ENCODE measurements around the gene NKAIN2.

NKAIN2 gene

DNA sequence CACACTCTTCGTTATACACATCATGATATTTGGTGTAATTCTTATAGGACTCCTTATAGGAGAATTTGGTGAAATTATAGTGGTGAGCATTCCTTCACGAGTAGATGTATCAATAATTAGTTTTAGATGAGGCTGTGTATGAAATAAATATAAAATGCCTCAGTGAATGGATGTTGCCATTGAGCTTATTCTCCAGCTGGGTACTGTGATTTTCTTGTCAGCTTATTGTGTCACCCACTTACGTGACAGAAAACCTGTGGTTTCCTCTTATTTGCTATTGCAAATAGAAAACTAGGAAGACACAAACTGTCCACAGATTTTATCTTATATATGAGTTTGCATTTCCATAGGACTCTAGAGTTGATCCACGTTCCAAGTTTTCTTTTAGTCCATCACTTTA, 718.7 kb downstream of the NKAIN2 start:
- H3K27ac ChIP-seq (ENCODE audit: insufficient read depth, low read depth, low read length, poor library complexity, severe bottlenecking), result no peak overlapping the region
- H3K27me3 ChIP-seq (ENCODE audit: control insufficient read depth, insufficient read depth, low read length, poor library complexity, severe bottlenecking), result no peaks in the 10 kb centered on the region
- no peaks in the 10 kb centered on the region for H3K36me3 ChIP-seq (ENCODE audit: control insufficient read depth, insufficient read depth, low read length)
- H3K9me3 ChIP-seq (ENCODE audit: control insufficient read depth, low read length), result no peaks in the 10 kb centered on the region
- WGBS, 2 experiments, result 89 to 96% methylated on average over 2 to 4 of the region's 4 CpGs
- no peak overlapping the region for H3K4me3 ChIP-seq (ENCODE audit: insufficient read depth, low read depth, low read length)
- H3K4me1 ChIP-seq (ENCODE audit: control insufficient read depth, insufficient read depth, low read length), result peaks cover 27% of the 10 kb centered on the region

DNA sequence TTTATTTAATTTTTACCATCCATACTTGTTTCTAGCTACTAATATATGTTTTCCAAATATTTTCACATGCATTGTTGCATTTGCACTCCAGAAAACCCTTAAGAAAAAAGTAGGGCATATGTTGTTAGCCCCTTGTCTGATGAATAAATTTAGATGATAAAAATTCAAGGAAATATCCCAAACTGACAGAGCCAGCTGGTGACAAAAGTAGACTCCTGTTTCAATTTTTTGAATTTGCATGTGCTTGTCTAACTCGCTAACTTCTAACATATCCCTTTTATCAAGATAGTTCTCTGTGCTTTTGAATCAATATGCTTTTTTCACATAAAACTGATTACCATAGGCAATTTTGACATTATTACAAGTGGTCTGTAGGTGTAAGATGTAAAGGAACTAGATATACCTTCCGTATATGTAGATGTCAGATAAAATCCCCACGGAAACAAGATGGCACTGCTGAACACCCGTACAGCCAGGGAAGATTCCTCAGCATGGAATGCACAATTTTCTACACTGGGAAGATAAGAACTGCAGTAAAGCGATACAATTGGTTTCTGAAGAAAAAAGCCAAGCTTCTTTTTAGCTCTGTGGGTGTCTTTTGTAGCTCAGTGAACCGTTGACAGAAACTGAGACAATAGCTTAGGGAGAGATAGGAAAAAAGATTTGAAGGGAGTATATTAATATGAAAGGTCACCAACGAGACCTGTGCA, 721.0 kb downstream of the NKAIN2 start:
- Histone ChIP-seq H3K4me3 (ENCODE audit: insufficient read depth, low read depth, low read length) (no peak overlapping the region), H3K4me1 (ENCODE audit: control insufficient read depth, insufficient read depth, low read length) (peaks cover 23% of the 10 kb centered on the region), H3K27me3 (ENCODE audit: control insufficient read depth, insufficient read depth, low read length, poor library complexity, severe bottlenecking) (no peaks in the 10 kb centered on the region), H3K27ac (ENCODE audit: insufficient read depth, low read depth, low read length, poor library complexity, severe bottlenecking) (no peak overlapping the region), H3K9me3 (ENCODE audit: control insufficient read depth, low read length) (no peaks in the 10 kb centered on the region), H3K36me3 (ENCODE audit: control insufficient read depth, insufficient read depth, low read length) (no peaks in the 10 kb centered on the region)
- WGBS, 2 experiments, result 52 to 56% methylated on average over 7 of the region's 7 CpGs

DNA sequence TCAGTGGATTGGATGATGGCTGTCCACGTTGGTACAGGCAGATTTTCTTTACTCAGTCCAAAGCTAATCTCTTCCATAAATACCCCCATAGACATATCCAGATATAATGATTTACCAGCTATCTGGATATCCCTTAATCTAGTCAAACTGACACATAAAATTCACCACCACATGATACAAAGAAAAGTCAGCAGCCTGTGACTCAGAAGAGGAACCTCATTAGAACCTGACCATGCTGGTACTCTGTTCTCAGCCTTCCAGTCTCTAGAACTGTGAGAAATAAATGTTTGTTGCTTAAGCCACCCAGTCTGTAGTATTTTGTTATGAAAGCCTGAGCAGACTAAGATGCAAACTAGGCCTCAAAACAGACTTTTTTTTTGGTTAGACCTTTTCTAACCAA, 727.3 kb downstream of the NKAIN2 start:
- no peak overlapping the region for H3K27ac ChIP-seq (ENCODE audit: insufficient read depth, low read depth, low read length, poor library complexity, severe bottlenecking)
- 92 to 94% methylated on average over 1 of the region's 1 CpG for WGBS, 2 experiments
- no peaks in the 10 kb centered on the region for H3K36me3 ChIP-seq (ENCODE audit: control insufficient read depth, insufficient read depth, low read length)
- H3K4me3 ChIP-seq (ENCODE audit: insufficient read depth, low read depth, low read length), result no peak overlapping the region
- H3K27me3 ChIP-seq (ENCODE audit: control insufficient read depth, insufficient read depth, low read length, poor library complexity, severe bottlenecking), result no peaks in the 10 kb centered on the region
- H3K4me1 ChIP-seq (ENCODE audit: control insufficient read depth, insufficient read depth, low read length), result no peaks in the 10 kb centered on the region
- no peaks in the 10 kb centered on the region for H3K9me3 ChIP-seq (ENCODE audit: control insufficient read depth, low read length)

- Histone ChIP-seq H3K27ac (ENCODE audit: insufficient read depth, low read depth, low read length, poor library complexity, severe bottlenecking) (no peak overlapping the region), H3K9me3 (ENCODE audit: control insufficient read depth, low read length) (no peaks in the 10 kb centered on the region), H3K36me3 (ENCODE audit: control insufficient read depth, insufficient read depth, low read length) (no peaks in the 10 kb centered on the region), H3K4me1 (ENCODE audit: control insufficient read depth, insufficient read depth, low read length) (peaks cover 4% of the 10 kb centered on the region), H3K27me3 (ENCODE audit: control insufficient read depth, insufficient read depth, low read length, poor library complexity, severe bottlenecking) (no peaks in the 10 kb centered on the region), H3K4me3 (ENCODE audit: insufficient read depth, low read depth, low read length) (no peak overlapping the region)
- 58 to 82% methylated on average over 1 of the region's 1 CpG for WGBS, 2 experiments
Observed at GRCh38 chr6:124535299-124535698, 731.6 kb downstream of the NKAIN2 start.

GRCh38 chr6:124535746-124536145, 732.1 kb downstream of the NKAIN2 start:
- H3K36me3 ChIP-seq (ENCODE audit: control insufficient read depth, insufficient read depth, low read length), result no peaks in the 10 kb centered on the region
- WGBS, 2 experiments, result 93 to 95% methylated on average over 8 to 9 of the region's 9 CpGs
- H3K9me3 ChIP-seq (ENCODE audit: control insufficient read depth, low read length), result no peaks in the 10 kb centered on the region
- no peak overlapping the region for H3K27ac ChIP-seq (ENCODE audit: insufficient read depth, low read depth, low read length, poor library complexity, severe bottlenecking)
- H3K4me3 ChIP-seq (ENCODE audit: insufficient read depth, low read depth, low read length), result no peak overlapping the region
- no peaks in the 10 kb centered on the region for H3K27me3 ChIP-seq (ENCODE audit: control insufficient read depth, insufficient read depth, low read length, poor library complexity, severe bottlenecking)
- peaks cover 4% of the 10 kb centered on the region for H3K4me1 ChIP-seq (ENCODE audit: control insufficient read depth, insufficient read depth, low read length)

- no peaks in the 10 kb centered on the region for H3K36me3 ChIP-seq (ENCODE audit: control insufficient read depth, insufficient read depth, low read length)
- no peak overlapping the region for H3K27ac ChIP-seq (ENCODE audit: insufficient read depth, low read depth, low read length, poor library complexity, severe bottlenecking)
Observed at GRCh38 chr6:124536157-124536841, 732.6 kb downstream of the NKAIN2 start.

DNA sequence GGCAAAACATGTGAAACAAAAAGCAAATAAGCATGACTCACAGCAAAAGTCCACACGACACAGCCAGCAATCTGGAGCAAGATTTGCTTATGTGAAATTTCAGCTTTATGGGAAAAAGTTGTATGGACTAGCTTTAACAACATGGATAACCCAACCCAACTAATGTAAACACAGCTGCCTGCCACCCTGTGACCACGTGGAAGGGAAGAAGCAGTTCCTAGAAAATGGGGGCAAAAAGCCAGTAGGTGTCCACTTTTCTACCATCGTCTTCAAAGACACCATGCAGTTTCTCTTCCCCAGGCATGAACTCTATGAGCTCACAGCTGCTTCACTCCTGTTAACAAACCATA, 733.2 kb downstream of the NKAIN2 start:
- Histone ChIP-seq H3K27me3 (ENCODE audit: control insufficient read depth, insufficient read depth, low read length, poor library complexity, severe bottlenecking) (no peaks in the 10 kb centered on the region), H3K4me1 (ENCODE audit: control insufficient read depth, insufficient read depth, low read length) (peaks cover 4% of the 10 kb centered on the region), H3K4me3 (ENCODE audit: insufficient read depth, low read depth, low read length) (no peak overlapping the region), H3K9me3 (ENCODE audit: control insufficient read depth, low read length) (no peaks in the 10 kb centered on the region), H3K27ac (ENCODE audit: insufficient read depth, low read depth, low read length, poor library complexity, severe bottlenecking) (no peak overlapping the region), H3K36me3 (ENCODE audit: control insufficient read depth, insufficient read depth, low read length) (no peaks in the 10 kb centered on the region)
- 51 to 61% methylated on average over 2 to 3 of the region's 3 CpGs for WGBS, 2 experiments

More at GRCh38 chr6:124536157-124536841, 732.6 kb downstream of the NKAIN2 start:
- H3K4me1 ChIP-seq (ENCODE audit: control insufficient read depth, insufficient read depth, low read length), result peaks cover 4% of the 10 kb centered on the region
- WGBS, 2 experiments, result 84% methylated on average over 5 of the region's 5 CpGs
- H3K9me3 ChIP-seq (ENCODE audit: control insufficient read depth, low read length), result no peaks in the 10 kb centered on the region
- no peak overlapping the region for H3K4me3 ChIP-seq (ENCODE audit: insufficient read depth, low read depth, low read length)
- H3K27me3 ChIP-seq (ENCODE audit: control insufficient read depth, insufficient read depth, low read length, poor library complexity, severe bottlenecking), result no peaks in the 10 kb centered on the region

- H3K27me3 ChIP-seq (ENCODE audit: control insufficient read depth, insufficient read depth, low read length, poor library complexity, severe bottlenecking), result no peaks in the 10 kb centered on the region
- no peak overlapping the region for H3K27ac ChIP-seq (ENCODE audit: insufficient read depth, low read depth, low read length, poor library complexity, severe bottlenecking)
Observed at GRCh38 chr6:124539096-124539495, 735.4 kb downstream of the NKAIN2 start.

DNA sequence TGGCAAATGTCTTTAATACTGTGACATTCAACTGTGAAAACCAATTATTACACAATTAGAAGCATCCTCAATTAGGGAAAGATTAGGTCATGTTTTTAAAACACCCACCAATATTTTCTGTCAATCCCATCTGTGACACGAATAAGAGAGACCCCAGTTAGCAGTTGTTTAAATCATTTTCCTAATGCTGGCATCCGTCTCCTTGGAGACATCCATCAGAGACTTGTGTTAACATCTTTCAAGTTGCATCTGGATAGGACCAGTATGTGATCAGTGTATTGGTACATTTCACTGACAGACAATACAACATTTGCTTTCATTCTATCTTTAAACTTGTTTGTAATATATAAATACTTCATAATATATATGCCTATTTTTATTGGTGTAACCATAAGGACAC, 737.9 kb downstream of the NKAIN2 start:
- no peak overlapping the region for H3K27ac ChIP-seq (ENCODE audit: insufficient read depth, low read depth, low read length, poor library complexity, severe bottlenecking)
- H3K27me3 ChIP-seq (ENCODE audit: control insufficient read depth, insufficient read depth, low read length, poor library complexity, severe bottlenecking), result no peaks in the 10 kb centered on the region
- H3K4me3 ChIP-seq (ENCODE audit: insufficient read depth, low read depth, low read length), result no peak overlapping the region
- no peaks in the 10 kb centered on the region for H3K36me3 ChIP-seq (ENCODE audit: control insufficient read depth, insufficient read depth, low read length)
- WGBS, 2 experiments, result 90 to 100% methylated on average over 2 of the region's 2 CpGs
- H3K9me3 ChIP-seq (ENCODE audit: control insufficient read depth, low read length), result no peaks in the 10 kb centered on the region
- H3K4me1 ChIP-seq (ENCODE audit: control insufficient read depth, insufficient read depth, low read length), result peaks cover under 1% of the 10 kb centered on the region

More at GRCh38 chr6:124539096-124539495, 735.4 kb downstream of the NKAIN2 start:
- H3K36me3 ChIP-seq (ENCODE audit: control insufficient read depth, insufficient read depth, low read length), result no peaks in the 10 kb centered on the region
- H3K9me3 ChIP-seq (ENCODE audit: control insufficient read depth, low read length), result no peaks in the 10 kb centered on the region
- H3K4me3 ChIP-seq (ENCODE audit: insufficient read depth, low read depth, low read length), result no peak overlapping the region
- H3K4me1 ChIP-seq (ENCODE audit: control insufficient read depth, insufficient read depth, low read length), result peaks cover 4% of the 10 kb centered on the region

GRCh38 chr6:124546601-124547000, 742.9 kb downstream of the NKAIN2 start:
- Histone ChIP-seq H3K36me3 (ENCODE audit: control insufficient read depth, insufficient read depth, low read length) (no peaks in the 10 kb centered on the region), H3K9me3 (ENCODE audit: control insufficient read depth, low read length) (no peaks in the 10 kb centered on the region), H3K4me3 (ENCODE audit: insufficient read depth, low read depth, low read length) (no peak overlapping the region), H3K27ac (ENCODE audit: insufficient read depth, low read depth, low read length, poor library complexity, severe bottlenecking) (no peak overlapping the region), H3K27me3 (ENCODE audit: control insufficient read depth, insufficient read depth, low read length, poor library complexity, severe bottlenecking) (no peaks in the 10 kb centered on the region), H3K4me1 (ENCODE audit: control insufficient read depth, insufficient read depth, low read length) (no peaks in the 10 kb centered on the region)
- 71 to 73% methylated on average over 2 of the region's 2 CpGs for WGBS, 2 experiments

Measured in ectodermal cell (in vitro differentiated cells).